ENCODE results near the gene PRAMEF1. TPM values are rescaled to one million over a fixed set of nuclear protein-coding genes. Genes with fewer than 3 reads are reported as not detected.

Gene PRAMEF1
- total and polyA plus RNA-seq, 8 donors = not detected

- TF ChIP-seq CTCF (IDR thresholded peaks at IDR 0.05) = no peak
- Histone ChIP-seq H3K27ac (no peak overlapping the region), H3K4me1 (no peaks in the 10 kb centered on the region), H3K9me3 (no peaks in the 10 kb centered on the region), H3K4me3 (no peak overlapping the region), H3K36me3 (no peaks in the 10 kb centered on the region), H3K27me3 (peaks cover 0 to 30% of the 10 kb centered on the region in 2 donors)
- intact Hi-C loops (cut with DNase I) = no loop called here
- DNase-seq = no peak
- ATAC-seq = no peak
Measured at GRCh38 chr1:12774801-12775345, 16.3 kb upstream of the PRAMEF1 start.

GRCh38 chr1:12775443-12775842 is 15.8 kb upstream of the PRAMEF1 start:
- H3K4me3 ChIP-seq = no peak overlapping the region
- TF ChIP-seq CTCF (IDR thresholded peaks at IDR 0.05) = no peak
- H3K27ac ChIP-seq = no peak overlapping the region
- DNase-seq (no peak), ATAC-seq (no peak)
- no peaks in the 10 kb centered on the region for H3K4me1 ChIP-seq
- intact Hi-C loops (cut with DNase I) = no loop called here
- H3K9me3 ChIP-seq = no peaks in the 10 kb centered on the region
- no peaks in the 10 kb centered on the region for H3K36me3 ChIP-seq
- peaks cover 0 to 24% of the 10 kb centered on the region in 2 donors for H3K27me3 ChIP-seq

DNA sequence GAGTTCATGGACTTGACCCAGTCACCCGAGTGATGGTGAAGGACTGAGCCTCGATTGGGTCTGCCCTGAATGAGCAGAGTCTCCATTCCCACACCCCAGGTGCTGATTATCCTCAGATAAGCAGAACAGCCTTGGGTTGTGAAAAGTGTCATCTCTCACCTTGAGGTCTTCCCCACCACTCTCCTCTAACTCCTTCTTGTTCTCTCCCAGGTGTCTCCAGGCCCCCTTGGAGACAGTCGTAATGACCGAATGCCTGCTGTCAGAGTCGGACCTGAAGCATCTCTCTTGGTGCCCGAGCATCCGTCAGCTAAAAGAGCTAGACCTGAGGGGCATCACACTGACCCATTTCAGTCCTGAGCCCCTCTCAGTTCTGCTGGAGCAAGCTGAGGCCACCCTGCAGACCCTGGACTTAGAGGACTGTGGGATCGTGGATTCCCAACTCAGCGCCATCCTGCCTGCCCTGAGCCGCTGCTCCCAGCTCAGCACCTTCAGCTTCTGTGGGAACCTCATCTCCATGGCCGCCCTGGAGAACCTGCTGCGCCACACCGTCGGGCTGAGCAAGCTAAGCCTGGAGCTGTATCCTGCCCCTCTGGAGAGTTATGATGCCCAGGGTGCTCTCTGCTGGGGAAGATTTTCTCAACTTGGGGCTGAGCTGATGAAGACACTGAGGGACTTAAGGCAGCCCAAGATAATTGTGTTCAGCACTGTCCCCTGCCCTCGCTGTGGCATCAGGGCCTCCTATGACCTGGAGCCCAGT is 14.2 kb upstream of the PRAMEF1 start:
- intact Hi-C loops (cut with DNase I) = no loop called here
- ATAC-seq = no peak
- no peaks in the 10 kb centered on the region for H3K36me3 ChIP-seq
- H3K4me1 ChIP-seq = no peaks in the 10 kb centered on the region
- DNase-seq = no peak
- H3K27me3 ChIP-seq = peaks cover 0 to 10% of the 10 kb centered on the region in 2 donors
- no peak for TF ChIP-seq CTCF (IDR thresholded peaks at IDR 0.05)
- H3K4me3 ChIP-seq = no peak overlapping the region
- H3K27ac ChIP-seq = no peak overlapping the region
- H3K9me3 ChIP-seq = no peaks in the 10 kb centered on the region

DNA sequence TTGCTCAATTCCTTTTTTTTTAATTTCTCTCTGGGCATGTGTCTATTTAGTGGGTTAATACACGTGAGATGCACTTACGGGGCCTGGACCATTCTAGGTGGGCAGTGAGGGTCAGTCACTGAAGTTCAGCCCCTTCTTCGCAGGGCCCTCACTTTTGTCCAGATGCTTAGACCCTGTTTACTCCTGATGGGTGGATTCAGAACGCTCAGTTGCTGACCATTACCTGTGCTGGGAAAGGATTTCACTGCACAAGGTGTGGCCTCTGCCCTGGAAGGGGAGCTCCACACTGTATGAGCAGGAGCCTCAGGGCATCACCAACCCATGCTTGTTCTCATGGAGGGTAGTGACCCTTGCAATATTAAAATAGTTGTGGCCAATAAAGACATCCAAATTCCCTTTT is 13.1 kb upstream of the PRAMEF1 start:
- no peak for DNase-seq
- intact Hi-C loops (cut with DNase I) = no loop called here
- H3K27ac ChIP-seq = no peak overlapping the region

More for the DNA sequence above, 13.1 kb upstream of the PRAMEF1 start:
- Histone ChIP-seq H3K36me3 (no peaks in the 10 kb centered on the region), H3K4me3 (no peak overlapping the region), H3K27me3 (peaks cover 0 to 5% of the 10 kb centered on the region in 2 donors), H3K9me3 (no peaks in the 10 kb centered on the region), H3K4me1 (no peaks in the 10 kb centered on the region)
- no peak for ATAC-seq
- TF ChIP-seq CTCF (IDR thresholded peaks at IDR 0.05) = no peak

All from left lung (tissue), 10 donors.